Upper lobe of left lung (tissue), 4 donors: ENCODE data around the gene TBX20.

Source experiments
- EP300 ChIP-seq, 4 donors: sonication (generic); formaldehyde crosslinking; IDR thresholded peaks; one replicate each; pipeline ENCODE4 v1.5.1; 2017; ENCODE audit warnings: antibody characterized with exemption in 4 of 4, control low read depth in 2 of 4
- POLR2A ChIP-seq, 4 donors: fragments of 450-650 bp; IDR thresholded peaks; one replicate each; pipeline ENCODE4 v1.5.1; 2016 to 2017; ENCODE audit warnings: antibody characterized with exemption in 4 of 4, mild to moderate bottlenecking in 2 of 4
- POLR2AphosphoS5 ChIP-seq, 2 donors: sonication (generic); formaldehyde crosslinking; IDR thresholded peaks; one replicate each; pipeline ENCODE4 v1.5.1; 2017; ENCODE audit warnings: antibody characterized with exemption in 2 of 2
- TF ChIP-seq, protein P1 (sequence below), 6 experiments: fragments of 450-650 bp in 4 of 6; fragments of 200-600 bp in 2 of 6; sonication (generic) in 2 of 6; IDR thresholded peaks; one replicate each; pipeline ENCODE4 v1.5.1; 2016 to 2019; ENCODE audit warnings: antibody characterized with exemption in 6 of 6

- TF ChIP-seq EP300 (IDR thresholded peaks at IDR 0.05) (no peak), POLR2A (IDR thresholded peaks at IDR 0.05) (no peak), POLR2AphosphoS5 (IDR thresholded peaks at IDR 0.05) (no peak)
- TF ChIP-seq, protein P1, sequence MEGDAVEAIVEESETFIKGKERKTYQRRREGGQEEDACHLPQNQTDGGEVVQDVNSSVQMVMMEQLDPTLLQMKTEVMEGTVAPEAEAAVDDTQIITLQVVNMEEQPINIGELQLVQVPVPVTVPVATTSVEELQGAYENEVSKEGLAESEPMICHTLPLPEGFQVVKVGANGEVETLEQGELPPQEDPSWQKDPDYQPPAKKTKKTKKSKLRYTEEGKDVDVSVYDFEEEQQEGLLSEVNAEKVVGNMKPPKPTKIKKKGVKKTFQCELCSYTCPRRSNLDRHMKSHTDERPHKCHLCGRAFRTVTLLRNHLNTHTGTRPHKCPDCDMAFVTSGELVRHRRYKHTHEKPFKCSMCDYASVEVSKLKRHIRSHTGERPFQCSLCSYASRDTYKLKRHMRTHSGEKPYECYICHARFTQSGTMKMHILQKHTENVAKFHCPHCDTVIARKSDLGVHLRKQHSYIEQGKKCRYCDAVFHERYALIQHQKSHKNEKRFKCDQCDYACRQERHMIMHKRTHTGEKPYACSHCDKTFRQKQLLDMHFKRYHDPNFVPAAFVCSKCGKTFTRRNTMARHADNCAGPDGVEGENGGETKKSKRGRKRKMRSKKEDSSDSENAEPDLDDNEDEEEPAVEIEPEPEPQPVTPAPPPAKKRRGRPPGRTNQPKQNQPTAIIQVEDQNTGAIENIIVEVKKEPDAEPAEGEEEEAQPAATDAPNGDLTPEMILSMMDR (IDR thresholded peaks at IDR 0.05), result no peak
Measured at GRCh38 chr7:35272246-35272645, 18.3 kb upstream of the TBX20 start.
